Measurements from ENCODE around the gene FAM229B.
"Not testable (repeated sequence)": the region's sequence is repeated elsewhere in the genome, so short reads cannot be mapped to it uniquely, and the experiment has no call there.

FAM229B gene

GRCh38 chr6:112087136-112087911 is at the start of gene FAM229B, which contains the start of gene TUBE1:
Gene FAM229B, plus strand, starts transcription at chr6:112087591. Its CDS starts 11,693 bp downstream, at chr6:112099284.
Gene TUBE1, minus strand, starts transcription at chr6:112087482. Its CDS starts 48 bp downstream, at chr6:112087434.
- peak; percentile 85 to 87 for DNase-seq (ENCODE audit: low read depth in 2 of 2)

GRCh38 chr6:112037783-112038216 is 49.6 kb upstream of the FAM229B start:
- DNase-seq (ENCODE audit: low read depth in 2 of 2): no peak

- DNase-seq (ENCODE audit: low read depth in 2 of 2): no peak
These were observed 49.1 kb upstream of the FAM229B start for GRCh38 chr6:112038268-112038667.

- no peak for DNase-seq (ENCODE audit: low read depth in 2 of 2)
These were observed 48.5 kb upstream of the FAM229B start for GRCh38 chr6:112038756-112039430.

GRCh38 chr6:112039431-112039770 is 48.0 kb upstream of the FAM229B start:
- DNase-seq (ENCODE audit: low read depth in 2 of 2): no peak

GRCh38 chr6:112040956-112041355 is 46.4 kb upstream of the FAM229B start:
- DNase-seq (ENCODE audit: low read depth in 2 of 2): no peak

GRCh38 chr6:112041535-112041934 is 45.9 kb upstream of the FAM229B start:
- DNase-seq (ENCODE audit: low read depth in 2 of 2): no peak

GRCh38 chr6:112043032-112044007 is 44.1 kb upstream of the FAM229B start:
- peak; percentile 90 for DNase-seq (ENCODE audit: low read depth in 2 of 2)

- no peak for DNase-seq (ENCODE audit: low read depth in 2 of 2)
These were observed 43.2 kb upstream of the FAM229B start for GRCh38 chr6:112044196-112044595.

GRCh38 chr6:112044856-112045255 is 42.5 kb upstream of the FAM229B start:
- no peak for DNase-seq (ENCODE audit: low read depth in 2 of 2)

GRCh38 chr6:112047523-112047922 is 39.9 kb upstream of the FAM229B start:
- not testable (repeated sequence) for DNase-seq (ENCODE audit: low read depth in 2 of 2)

GRCh38 chr6:112049026-112049799 is 38.2 kb upstream of the FAM229B start:
- DNase-seq (ENCODE audit: low read depth in 2 of 2): no peak

GRCh38 chr6:112049996-112050395 is 37.4 kb upstream of the FAM229B start:
- no peak for DNase-seq (ENCODE audit: low read depth in 2 of 2)

GRCh38 chr6:112050429-112050828 is 37.0 kb upstream of the FAM229B start:
- no peak for DNase-seq (ENCODE audit: low read depth in 2 of 2)

- DNase-seq (ENCODE audit: low read depth in 2 of 2): not testable (repeated sequence)
These were observed 36.1 kb upstream of the FAM229B start for GRCh38 chr6:112051251-112051740.

GRCh38 chr6:112054001-112054400 is 33.4 kb upstream of the FAM229B start, which contains the start of gene CCN6:
Gene CCN6, plus strand, starts transcription at chr6:112054104. Its CDS starts 254 bp downstream, at chr6:112054358.
- no peak for DNase-seq (ENCODE audit: low read depth in 2 of 2)

- no peak for DNase-seq (ENCODE audit: low read depth in 2 of 2)
These were observed 32.7 kb upstream of the FAM229B start for GRCh38 chr6:112054555-112055190.

- DNase-seq (ENCODE audit: low read depth in 2 of 2): no peak
These were observed 29.0 kb upstream of the FAM229B start for GRCh38 chr6:112058243-112059032.

- no peak for DNase-seq (ENCODE audit: low read depth in 2 of 2)
These were observed 25.8 kb upstream of the FAM229B start for GRCh38 chr6:112061605-112062004.
